ENCODE results near the gene ANOS1.
"Not testable (repeated sequence)": the region's sequence is repeated elsewhere in the genome, so short reads cannot be mapped to it uniquely, and the experiment has no call there.

ANOS1 gene, protein sequence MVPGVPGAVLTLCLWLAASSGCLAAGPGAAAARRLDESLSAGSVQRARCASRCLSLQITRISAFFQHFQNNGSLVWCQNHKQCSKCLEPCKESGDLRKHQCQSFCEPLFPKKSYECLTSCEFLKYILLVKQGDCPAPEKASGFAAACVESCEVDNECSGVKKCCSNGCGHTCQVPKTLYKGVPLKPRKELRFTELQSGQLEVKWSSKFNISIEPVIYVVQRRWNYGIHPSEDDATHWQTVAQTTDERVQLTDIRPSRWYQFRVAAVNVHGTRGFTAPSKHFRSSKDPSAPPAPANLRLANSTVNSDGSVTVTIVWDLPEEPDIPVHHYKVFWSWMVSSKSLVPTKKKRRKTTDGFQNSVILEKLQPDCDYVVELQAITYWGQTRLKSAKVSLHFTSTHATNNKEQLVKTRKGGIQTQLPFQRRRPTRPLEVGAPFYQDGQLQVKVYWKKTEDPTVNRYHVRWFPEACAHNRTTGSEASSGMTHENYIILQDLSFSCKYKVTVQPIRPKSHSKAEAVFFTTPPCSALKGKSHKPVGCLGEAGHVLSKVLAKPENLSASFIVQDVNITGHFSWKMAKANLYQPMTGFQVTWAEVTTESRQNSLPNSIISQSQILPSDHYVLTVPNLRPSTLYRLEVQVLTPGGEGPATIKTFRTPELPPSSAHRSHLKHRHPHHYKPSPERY

DNA sequence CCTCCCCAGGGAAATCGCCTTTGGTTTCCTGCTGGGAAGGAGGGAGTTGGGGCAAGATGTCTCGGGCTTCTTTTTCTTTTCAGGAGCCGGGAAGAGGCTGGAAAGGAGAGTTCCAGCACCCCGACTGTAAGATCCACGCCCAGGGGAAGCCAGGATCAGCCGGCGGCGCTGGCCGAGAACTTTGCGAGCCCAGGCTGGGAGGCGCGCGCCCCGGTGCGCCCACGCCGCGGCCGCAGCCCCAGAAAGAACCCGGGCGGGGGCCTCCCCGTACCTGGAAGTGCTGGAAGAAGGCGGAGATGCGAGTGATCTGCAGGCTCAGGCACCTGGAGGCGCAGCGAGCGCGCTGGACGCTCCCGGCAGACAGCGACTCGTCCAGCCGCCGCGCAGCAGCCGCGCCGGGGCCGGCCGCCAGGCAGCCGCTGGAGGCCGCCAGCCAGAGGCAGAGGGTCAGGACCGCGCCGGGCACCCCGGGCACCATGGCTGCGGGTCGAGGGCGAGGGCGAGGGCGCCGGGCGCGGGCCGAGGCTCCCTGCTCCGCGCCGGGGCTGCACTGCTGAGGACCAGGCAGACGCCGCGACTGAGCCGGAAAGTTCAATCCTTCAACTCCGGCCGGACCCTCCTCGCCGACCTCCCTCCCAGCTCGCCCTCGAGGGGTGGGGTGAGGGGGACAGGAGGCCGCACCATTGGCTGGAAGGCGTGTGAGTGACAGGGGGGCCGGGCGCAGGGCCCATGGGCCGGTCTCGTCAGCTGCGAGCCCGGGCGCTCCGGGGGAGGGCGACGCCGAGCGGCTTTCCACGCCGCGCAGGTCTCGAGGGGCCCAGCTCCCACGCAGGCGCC lies at the start of gene ANOS1:
Gene ANOS1 (minus strand): TSS at position 579 of the 837 bp plus-strand sequence. CDS start 101 bp downstream, at position 478.
- DNase-seq (ENCODE audit: low read depth in 2 of 2) = no peak

DNA sequence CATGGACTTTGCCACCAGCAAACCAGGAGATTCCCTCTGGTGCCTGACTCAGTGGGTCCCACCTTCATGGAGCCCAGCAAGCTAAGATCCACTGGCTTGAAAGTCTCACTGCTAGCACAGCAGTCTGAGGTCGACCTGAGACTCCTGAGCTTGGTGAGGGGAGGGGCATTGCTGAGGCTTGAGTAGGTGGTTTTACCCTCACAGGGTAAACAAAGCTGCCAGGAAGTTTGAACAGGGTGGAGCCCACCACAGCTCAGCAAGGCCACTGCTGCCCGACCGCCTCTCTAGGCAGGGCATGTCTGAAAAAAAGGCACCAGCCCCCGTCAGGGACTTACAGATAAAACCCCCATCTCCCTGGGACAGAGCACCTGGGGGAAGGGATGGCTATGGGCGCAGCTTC lies 41.2 kb upstream of the ANOS1 start:
- DNase-seq (ENCODE audit: low read depth in 2 of 2) = no peak

DNA sequence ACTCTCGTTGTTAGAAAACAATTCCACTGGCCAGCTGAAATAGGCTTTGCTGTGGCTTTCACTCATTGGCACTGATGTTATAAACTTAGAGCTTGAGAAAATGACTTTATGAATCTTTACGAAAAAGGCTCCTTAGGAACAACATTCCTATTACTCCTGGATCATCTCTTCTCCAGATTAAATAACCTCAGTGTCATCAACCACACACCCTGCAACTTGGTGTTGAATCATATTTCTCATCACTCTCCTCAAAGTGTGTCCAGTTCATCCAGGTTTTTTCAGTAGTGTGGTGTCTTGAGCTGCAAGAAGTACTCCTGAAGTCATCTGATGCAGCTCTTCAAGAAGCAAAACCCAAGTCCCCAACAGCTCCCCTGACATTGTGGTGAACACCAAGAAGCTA lies 28.1 kb upstream of the ANOS1 start:
- DNase-seq (ENCODE audit: low read depth in 2 of 2) = no peak

DNA sequence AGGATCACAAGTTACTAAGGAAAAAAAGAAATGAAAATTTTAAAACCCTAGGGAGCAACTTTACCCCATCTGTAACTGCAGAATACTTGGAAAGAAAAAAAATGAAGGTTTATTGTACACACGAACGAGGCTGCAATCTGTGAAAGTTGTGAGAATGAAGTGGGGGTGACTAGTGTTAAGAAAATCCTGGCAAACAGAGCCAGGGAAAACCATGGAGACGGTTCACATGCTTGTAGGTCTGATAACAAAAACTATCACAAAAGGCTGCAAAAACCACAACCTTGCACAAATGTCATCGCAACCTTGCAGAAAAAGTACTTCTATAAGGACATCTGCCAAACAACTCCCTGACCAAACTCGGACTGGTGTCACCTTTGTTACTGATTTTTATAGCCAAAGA lies 26.8 kb upstream of the ANOS1 start:
- not testable (repeated sequence) for DNase-seq (ENCODE audit: low read depth in 2 of 2)

DNA sequence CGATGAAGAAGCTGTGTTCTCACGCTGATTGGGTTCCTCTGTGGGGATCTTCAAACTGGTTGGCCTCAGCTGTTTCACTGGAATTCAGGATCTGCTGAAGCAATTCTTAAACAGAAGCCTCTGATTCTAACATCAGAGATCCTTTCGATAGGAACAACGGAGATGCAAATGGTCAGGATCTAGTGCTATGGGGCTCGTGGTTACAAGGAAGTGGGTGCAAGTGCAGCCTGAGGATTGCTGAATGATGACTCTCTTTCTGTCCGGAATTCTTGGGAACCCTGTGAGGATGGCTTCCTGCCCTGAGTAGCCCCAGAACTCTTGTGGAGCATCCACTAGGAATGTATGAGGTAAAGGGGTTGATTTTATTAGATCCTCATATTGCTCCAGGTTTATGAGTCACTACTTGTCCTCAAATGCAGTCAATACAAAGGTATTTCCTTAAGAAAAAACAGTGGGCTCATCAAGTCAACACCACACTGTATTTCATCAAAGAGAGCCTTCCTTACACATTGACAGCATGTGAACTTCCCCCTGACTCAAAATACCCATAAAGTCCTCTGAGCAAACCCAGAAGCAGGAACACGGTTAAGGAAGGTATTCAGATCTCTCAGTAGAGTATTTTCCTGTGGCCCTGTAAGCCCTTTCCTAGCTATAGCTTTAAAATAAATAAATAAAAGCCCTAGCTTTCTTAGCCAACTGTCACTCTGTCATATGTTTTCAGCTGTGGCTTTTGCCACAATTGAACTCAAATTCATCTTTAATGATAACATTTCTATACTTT lies 25.9 kb upstream of the ANOS1 start:
- DNase-seq (ENCODE audit: low read depth in 2 of 2) = not testable (repeated sequence)

DNA sequence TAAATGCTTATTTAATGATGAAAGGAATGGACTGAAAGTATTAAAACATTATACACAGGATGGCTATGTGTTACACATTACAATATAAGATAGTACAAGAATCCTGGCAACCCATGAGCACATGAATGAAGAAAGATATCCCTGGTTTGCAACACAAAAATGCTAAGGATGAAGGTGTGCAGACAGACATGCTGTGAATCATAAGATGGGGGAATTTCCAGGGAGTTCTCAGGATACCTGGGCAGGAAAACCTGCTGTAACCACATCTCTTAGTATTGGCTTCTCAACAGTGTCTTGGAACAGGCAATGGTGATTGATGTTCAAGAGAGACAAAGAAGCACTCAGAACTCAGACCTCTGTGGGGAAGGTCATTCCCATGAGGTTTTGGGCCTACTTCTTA lies 23.9 kb upstream of the ANOS1 start:
- DNase-seq (ENCODE audit: low read depth in 2 of 2) = no peak

DNA sequence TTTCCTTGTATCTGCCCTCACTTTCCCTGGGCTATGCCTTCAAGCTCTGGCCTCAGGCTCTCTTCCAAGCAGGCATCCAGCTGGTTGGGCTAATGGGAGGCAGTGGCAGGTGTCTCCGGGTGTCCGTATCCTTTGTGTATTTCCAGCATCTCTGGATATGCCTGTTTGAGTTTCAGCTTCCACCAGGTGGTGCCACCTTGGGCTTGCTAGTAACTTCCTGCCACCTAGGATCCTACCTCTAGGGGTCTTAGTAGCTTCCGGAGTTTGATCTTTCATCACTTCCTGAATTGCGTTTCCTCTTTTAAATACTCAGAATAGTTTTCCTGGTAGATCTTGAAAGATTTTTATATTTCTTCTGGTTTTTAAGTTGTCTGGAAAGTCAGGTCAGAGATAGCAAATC lies 23.2 kb upstream of the ANOS1 start:
- DNase-seq (ENCODE audit: low read depth in 2 of 2) = no peak

DNA sequence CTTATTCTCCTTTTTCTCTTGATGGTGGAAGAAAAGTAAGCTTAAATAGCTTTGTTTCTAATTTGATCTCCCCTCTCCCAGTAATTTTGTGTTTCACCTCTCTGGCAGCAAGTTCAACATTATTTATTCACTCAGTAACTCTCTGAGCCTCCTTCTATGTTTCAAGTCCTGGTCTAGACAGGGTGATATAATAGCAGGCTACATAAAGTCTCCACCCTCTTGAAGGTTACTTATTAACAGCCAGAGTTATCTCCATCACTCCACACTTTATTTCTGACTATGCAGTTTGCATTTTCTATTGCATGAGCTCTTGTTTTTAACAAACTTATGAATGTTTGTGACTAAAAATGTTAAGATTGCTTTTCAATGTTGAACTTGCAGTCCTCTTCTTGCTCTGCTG lies 17.8 kb upstream of the ANOS1 start:
- no peak for DNase-seq (ENCODE audit: low read depth in 2 of 2)

DNA sequence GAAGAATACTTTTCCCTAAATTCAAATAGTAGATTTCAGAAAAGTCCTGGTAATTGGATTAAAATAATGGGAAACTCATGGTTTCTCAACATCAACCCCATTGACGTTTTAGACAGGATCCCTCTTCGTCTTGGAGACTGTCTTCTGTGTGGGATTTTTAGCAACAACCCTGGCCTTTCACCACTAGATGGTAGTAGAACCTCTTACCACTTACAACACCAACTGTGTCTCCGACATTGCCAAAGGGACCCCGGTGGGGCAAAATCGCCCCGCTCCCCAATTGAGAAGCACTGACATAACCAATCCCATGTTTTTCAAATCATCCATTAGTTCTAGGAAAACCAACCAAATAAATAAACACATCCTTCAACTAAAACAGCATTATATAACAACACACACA lies 16.9 kb upstream of the ANOS1 start:
- DNase-seq (ENCODE audit: low read depth in 2 of 2) = no peak

DNA sequence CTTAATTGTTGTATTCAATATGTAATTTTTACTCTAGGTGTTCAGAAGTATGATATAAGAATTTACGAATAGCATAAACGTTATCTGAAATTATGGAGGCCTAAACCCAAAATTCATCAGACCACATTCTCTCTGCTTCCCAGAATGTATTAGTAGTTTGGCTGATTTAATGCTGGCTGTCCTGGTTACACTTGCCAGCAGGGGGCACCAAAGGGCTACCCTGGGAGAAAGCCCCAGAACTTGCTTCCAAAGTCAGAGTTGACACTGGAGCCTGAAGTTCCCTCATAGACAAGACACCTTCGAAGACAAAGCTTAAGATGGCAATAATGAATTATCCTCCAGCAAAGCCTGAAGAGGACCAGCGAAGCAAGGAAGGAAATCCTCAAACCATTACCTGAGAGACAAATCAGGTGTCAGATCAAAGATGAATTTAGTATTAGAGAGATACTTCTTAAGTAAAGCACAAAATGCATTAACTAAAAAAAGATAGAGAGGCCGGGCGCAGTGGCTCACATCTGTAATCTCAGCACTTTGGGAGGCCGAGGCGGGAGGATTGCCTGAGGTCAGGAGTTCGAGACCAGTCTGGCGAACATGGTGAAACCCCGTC lies 11.3 kb upstream of the ANOS1 start:
- peak; percentile 25 to 36 for DNase-seq (ENCODE audit: low read depth in 2 of 2)

DNA sequence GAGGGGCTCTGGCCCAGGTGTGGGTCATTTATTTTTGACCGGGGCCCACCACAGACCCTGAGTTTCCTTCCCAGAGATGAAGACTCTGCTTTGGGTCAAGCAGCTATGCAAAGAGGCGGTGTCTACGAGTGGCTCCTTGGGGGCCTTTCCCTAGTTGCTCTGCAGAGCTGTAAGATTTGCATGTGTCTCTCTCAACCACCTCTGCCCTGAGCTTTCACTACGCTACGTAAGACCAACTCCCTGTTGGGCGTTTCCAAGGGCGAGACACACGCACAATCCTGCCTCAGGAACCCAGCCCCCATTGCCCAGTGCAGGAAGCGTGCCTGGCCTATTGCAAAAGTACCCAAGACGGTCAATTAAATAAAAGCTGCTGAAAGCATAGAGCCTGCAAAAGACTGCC lies 10.0 kb upstream of the ANOS1 start:
- no peak for DNase-seq (ENCODE audit: low read depth in 2 of 2)

DNA sequence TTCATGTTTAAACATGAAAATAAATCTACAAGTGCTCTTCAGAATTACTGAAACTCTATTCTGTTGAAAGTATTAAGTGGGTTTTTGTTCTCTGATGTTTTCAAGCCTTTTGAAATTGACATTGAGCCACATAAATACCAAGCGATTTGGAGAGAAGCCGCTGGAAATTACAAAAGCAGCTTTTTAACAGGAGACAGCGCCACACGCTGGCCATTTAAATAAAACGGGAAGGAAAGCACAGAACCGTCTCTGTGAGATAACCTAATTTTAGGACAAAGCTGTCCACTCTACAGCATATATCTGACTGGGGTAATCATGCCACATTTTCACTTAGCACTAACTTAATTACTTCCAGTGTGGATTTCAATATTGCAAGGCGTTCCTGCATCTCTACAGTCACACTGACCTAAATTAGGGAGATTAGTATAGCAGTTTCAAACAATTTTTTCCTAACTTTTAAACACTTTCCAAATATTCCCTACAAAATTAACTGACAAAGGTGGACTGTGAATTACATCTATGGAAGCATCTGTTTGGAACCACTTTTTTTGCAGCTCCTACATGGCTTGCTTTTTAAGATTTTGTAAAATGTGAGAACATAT lies 6.8 kb upstream of the ANOS1 start:
- no peak for DNase-seq (ENCODE audit: low read depth in 2 of 2)

DNA sequence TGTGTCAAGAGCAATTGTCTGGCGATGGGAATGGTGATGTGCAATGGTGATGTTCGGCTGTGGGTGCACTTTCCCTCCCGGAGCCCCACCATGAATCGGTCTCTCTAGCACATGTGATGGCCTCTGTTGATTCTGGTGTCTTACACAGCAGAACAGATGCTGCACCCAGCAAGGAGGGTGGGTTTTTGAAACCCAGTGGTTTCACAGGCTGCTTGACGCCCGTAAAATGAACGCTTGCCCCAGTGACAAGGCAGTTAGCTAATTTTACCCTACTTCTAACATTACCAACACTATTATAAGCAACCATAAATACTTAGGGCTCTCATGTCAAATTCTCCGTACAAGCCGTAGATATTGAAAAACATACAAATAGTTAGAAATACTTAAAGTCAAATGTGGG lies 5.9 kb upstream of the ANOS1 start:
- DNase-seq (ENCODE audit: low read depth in 2 of 2) = no peak

DNA sequence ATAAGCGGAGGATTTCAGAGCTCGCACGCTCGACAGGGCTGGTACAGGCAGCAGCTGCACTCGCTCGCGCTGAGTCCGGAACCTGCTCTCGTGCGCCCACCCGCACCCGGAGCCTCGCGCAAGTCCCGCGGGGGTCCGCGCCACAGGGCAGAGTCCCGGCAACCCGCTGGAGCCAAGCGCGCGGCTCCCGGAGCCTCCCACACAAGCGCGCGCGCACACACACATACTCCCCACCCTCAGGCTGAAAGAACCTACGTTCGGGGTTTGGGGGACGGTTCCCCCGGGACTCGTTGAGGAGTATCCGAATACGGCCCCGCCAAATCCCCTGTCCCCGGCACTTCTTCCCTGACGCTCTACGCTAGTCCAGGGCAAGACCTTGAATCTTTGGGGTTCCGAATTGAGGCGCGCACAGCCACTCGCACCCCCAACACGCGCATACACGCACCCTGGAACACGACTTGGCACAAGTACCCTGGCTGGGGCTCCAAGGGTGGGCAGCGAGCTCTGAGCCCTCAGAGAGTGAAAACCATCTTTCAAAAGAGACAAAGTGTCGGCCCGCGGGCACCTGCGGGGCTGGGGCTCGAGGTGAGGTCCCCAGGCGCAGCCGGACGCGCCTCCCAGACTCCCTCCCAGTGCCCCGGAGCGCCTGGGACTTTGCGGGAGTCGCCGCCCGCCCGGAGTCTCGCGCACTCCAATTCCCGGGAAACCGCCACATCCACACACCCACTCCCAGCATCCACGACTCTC lies 952 bp downstream of the ANOS1 start:
- no peak for DNase-seq (ENCODE audit: low read depth in 2 of 2)

DNA sequence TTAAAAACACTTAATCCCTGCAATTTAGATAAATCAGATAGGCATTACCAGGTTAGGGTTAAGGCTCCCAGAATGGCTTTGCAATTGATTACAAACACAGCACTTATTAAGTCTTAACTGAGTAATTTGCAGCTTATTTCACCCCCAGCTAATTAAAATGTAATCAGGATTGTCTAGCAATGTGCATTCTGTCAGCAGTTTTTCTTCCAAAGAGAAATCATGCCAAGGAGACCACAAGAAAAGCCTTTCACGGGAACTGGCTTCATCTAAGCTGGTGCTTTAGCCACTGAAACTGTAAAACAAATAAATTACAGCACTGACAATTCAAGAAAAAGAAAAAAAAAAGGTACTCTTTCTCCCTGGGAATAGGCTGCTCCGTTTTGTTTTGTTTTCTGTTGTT lies 2.1 kb downstream of the ANOS1 start:
- DNase-seq (ENCODE audit: low read depth in 2 of 2) = no peak

DNA sequence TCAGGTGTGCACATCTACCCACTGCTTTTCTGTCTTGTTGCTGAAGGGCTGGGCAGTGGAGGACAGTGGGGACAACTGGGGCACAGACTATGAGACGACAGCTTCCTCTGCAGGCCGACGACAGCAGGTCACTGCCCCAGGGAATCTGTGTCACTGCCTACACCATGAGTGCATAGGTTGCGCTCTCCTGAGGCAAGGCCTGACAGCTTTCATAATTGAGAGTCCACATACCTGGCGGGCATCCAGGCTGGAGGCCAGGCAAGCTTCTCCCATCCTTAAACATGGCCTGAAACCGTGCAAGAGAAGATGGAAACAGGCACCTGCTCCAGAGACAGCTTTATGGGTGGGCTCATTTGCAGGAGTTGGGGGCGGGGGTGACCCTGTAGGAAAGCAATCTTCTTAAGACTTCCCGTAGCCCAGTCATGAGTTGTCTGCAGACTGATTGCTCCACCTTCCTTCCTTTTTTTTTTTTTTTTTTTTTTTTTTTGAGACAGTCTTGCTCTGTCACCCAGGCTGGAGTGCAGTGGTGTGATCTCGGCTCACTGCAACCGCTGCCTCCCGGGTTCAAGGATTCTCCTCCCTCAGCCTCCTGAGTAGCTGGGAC lies 2.9 kb downstream of the ANOS1 start:
- DNase-seq (ENCODE audit: low read depth in 2 of 2) = no peak

DNA sequence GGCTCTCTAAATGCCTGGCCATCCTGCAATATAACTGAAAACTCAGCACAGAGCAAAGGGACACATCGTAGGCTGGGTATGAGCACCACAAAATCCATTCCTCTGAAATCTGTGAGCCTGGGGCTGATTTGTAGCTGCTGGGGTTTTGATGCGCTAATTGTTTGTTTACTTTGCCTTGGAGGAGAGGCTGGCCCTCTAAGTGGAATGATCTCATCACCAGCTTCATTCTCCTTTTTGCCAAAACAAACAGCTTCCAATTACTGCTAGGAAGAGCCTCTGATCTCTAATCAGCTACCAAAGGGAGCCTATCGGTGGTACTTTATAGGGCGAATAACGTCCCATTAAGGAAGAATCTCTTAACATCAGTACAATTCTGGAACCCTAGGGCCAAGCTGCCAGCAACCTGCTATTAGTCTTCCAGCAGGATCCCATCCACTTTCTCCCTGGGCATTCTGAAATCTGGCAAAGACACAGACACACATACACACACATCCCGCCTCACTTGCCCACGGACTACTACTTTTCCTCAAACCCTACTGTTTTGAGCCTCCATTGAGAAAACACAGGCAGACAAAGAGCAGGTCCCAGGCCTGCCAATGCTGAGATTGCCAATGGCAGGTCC lies 5.8 kb downstream of the ANOS1 start:
- DNase-seq (ENCODE audit: low read depth in 2 of 2) = no peak

DNA sequence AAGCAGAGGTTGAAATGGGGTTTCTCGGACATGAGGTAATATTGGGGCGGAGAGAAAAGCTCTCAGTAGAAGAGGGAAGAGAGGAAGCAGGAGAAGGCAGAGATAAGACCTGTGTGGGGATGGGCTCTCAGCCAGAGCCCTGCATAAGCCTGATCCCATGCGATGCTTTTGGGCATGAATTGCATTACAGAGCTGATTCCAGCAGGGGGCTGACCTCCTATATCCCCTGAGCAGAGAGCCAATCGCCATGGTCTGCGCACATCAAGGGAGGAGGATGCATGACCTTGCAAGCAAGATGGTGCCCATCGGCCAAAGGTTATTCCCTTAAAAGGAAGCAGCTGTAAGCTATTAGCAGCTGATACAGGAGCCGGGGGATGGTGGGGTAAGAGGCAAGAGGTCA lies 7.6 kb downstream of the ANOS1 start:
- DNase-seq (ENCODE audit: low read depth in 2 of 2) = no peak

DNA sequence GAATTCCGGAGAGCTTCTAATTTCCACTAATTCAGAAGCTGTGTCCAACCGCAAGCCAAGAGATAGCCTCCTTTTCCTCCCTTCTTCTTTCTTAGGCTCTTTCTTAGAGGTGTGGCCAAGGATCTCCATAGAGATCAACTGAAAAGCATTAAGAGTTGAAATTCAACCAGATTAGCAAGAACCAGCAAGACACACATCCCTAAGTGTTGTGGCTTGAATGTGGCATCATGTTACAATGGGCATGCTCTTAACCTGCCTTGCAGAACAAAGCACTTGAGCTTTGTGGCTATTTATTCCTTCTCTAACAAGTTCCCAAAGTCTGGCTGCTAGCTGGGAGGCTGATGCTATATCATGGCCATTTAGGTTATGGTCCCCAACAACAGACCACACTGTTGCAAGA lies 10.4 kb downstream of the ANOS1 start:
- DNase-seq (ENCODE audit: low read depth in 2 of 2) = no peak

All from stimulated activated CD8-positive, alpha-beta memory T cell treated with anti-CD3 and anti-CD28 coated beads, Interleukin-2, amount 100 ng/mL, for 48 hours (primary cell).